HepG2 (cell line): ENCODE measurements around the gene CERS4. TPM values are rescaled to one million over a fixed set of nuclear protein-coding genes. Genes with fewer than 3 reads are reported as not detected.

ENCODE experiments used
- ATAC-seq: fragments of 200-7000 bp; cut with Tn5 transposase; 3 replicates; pipeline ENCODE4 v1.9.1; 2020; ENCODE audit warnings: mild to moderate bottlenecking, moderate library complexity
- BruUV-seq: library from RNA; stranded (reverse); fragments of 400-500 nt; replicated peaks from 2 replicates; lab custom pipeline; 2021; lab: Mats Ljungman, UMichigan
- CTCF ChIA-PET: fragments of 300-600 bp; formaldehyde crosslinking; extraction: SDS; loops from one replicate; lab custom pipeline; 2021; ENCODE audit warnings: low total read pairs, inconsistent platforms, low intra/inter-chr PET ratio; lab: Yijun Ruan, JAX
- POLR2A ChIA-PET: fragments of 350-600 bp; sonication (Branson Sonifier 250); formaldehyde crosslinking; loops from one replicate; lab custom pipeline; 2020; ENCODE audit warnings: antibody characterized with exemption, inconsistent platforms; lab: Yijun Ruan, JAX
- DNase-seq: peaks from one replicate; pipeline ENCODE4 v3.0.0-alpha.2; 2015; ENCODE audit warnings: low spot score
- FAIRE-seq: peaks from 3 replicates; lab custom pipeline; 2011; peaks lifted over from hg19 to GRCh38; lab: Jason Lieb, UNC
- H2AFZ ChIP-seq: one replicate; pipeline ENCODE4 v1.6.1; 2011; ENCODE audit warnings: low read length, inconsistent platforms
- H3K27ac ChIP-seq: fragments of 300-600 bp; 3 replicates; pipeline ENCODE4 v1.8.0; 2011; ENCODE audit warnings: mixed run types, mild to moderate bottlenecking, mixed read lengths, low read length, inconsistent platforms; ENCODE audit not compliant: insufficient read depth; ENCODE audit errors: extremely low read length
- H3K27me3 ChIP-seq, 2 experiments: fragments of 200-600 bp in 1 of 2; 2 replicates in 1 of 2; 3 replicates in 1 of 2; pipeline versions ENCODE4 v1.6.0 to v1.8.0; 2011; ENCODE audit warnings: low read length in 2 of 2, mild to moderate bottlenecking in 2 of 2, moderate library complexity in 2 of 2, inconsistent platforms in 1 of 2; ENCODE audit not compliant: insufficient read depth in 2 of 2, control insufficient read depth in 1 of 2
- H3K36me3 ChIP-seq, 2 experiments: fragments of 200-600 bp in 1 of 2; replicated peaks in 1 of 2; 2 replicates in 1 of 2; 3 replicates in 1 of 2; pipeline versions ENCODE4 v1.5.1 to v1.8.0; 2011; ENCODE audit warnings: low read length in 2 of 2, inconsistent platforms in 1 of 2; ENCODE audit not compliant: insufficient read depth in 2 of 2, control insufficient read depth in 1 of 2
- H3K4me1 ChIP-seq: 2 replicates; pipeline ENCODE4 v1.5.1; 2012; ENCODE audit warnings: low read length, inconsistent platforms; ENCODE audit not compliant: insufficient read depth
- H3K4me2 ChIP-seq: 2 replicates; pipeline ENCODE4 v1.6.0; 2011; ENCODE audit warnings: low read depth, low read length, inconsistent platforms
- H3K4me3 ChIP-seq, 3 experiments: fragments of 200-600 bp in 1 of 3; sonication (generic), shearing (Covaris generic) in 1 of 3; replicated peaks in 1 of 3; 2 replicates each; pipeline ENCODE4 v1.5.1; 2011 to 2016; ENCODE audit warnings: low read length in 3 of 3, inconsistent platforms in 2 of 3, low read depth in 2 of 3, mild to moderate bottlenecking in 2 of 3, control low read depth in 1 of 3, mixed read lengths in 1 of 3; ENCODE audit not compliant: insufficient read depth in 1 of 3
- H3K79me2 ChIP-seq: one replicate; pipeline ENCODE4 v1.6.1; 2011; ENCODE audit warnings: low read length, inconsistent platforms; ENCODE audit not compliant: insufficient read depth
- H3K9ac ChIP-seq: 2 replicates; pipeline ENCODE4 v1.6.0; 2011; ENCODE audit warnings: mild to moderate bottlenecking, low read depth, low read length, inconsistent platforms; ENCODE audit not compliant: insufficient read depth
- H3K9me3 ChIP-seq: 2 replicates; pipeline ENCODE4 v1.5.1; 2012; ENCODE audit warnings: mild to moderate bottlenecking, low read length
- H4K20me1 ChIP-seq: 2 replicates; pipeline ENCODE4 v1.6.0; 2011; ENCODE audit warnings: inconsistent platforms, mild to moderate bottlenecking, low read length, moderate library complexity; ENCODE audit not compliant: insufficient read depth
- MTA1 ChIP-seq: sonication (generic); formaldehyde crosslinking; IDR thresholded peaks from 2 replicates; pipeline ENCODE4 v1.4.0; 2020; ENCODE audit warnings: missing genetic modification reagents, mild to moderate bottlenecking, borderline replicate concordance
- NFRKB ChIP-seq: fragments of 450-650 bp; IDR thresholded peaks from 2 replicates; pipeline ENCODE4 v1.6.1; 2017
- RXRA ChIP-seq: sonication (generic); formaldehyde crosslinking; IDR thresholded peaks from 2 replicates; pipeline ENCODE4 v1.5.1; 2020; ENCODE audit warnings: missing genetic modification reagents
- SAFB2 ChIP-seq: sonication (generic); formaldehyde crosslinking; IDR thresholded peaks from 2 replicates; pipeline ENCODE4 v1.5.1; 2020; ENCODE audit warnings: missing genetic modification reagents, low read depth, mild to moderate bottlenecking, borderline replicate concordance
- SMAD3 ChIP-seq: sonication (generic); formaldehyde crosslinking; IDR thresholded peaks from 2 replicates; pipeline ENCODE4 v1.4.0; 2020; ENCODE audit warnings: missing genetic modification reagents
- ZBTB20 ChIP-seq: sonication (generic); formaldehyde crosslinking; IDR thresholded peaks from 2 replicates; pipeline ENCODE4 v1.8.1; 2023; ENCODE audit warnings: missing genetic modification reagents, low read depth, mild to moderate bottlenecking, borderline replicate concordance
- ZNF430 ChIP-seq: sonication (generic); formaldehyde crosslinking; IDR thresholded peaks from 2 replicates; pipeline ENCODE4 v1.9.0; 2021; ENCODE audit warnings: mild to moderate bottlenecking, missing genetic modification reagents
- ZNF501 ChIP-seq: sonication (generic); formaldehyde crosslinking; IDR thresholded peaks from 2 replicates; pipeline ENCODE4 v1.5.1; 2020; ENCODE audit warnings: mild to moderate bottlenecking, moderate library complexity, missing genetic modification reagents
- ZNF556 ChIP-seq: sonication (generic); formaldehyde crosslinking; IDR thresholded peaks from 2 replicates; pipeline ENCODE4 v1.4.0; 2020; ENCODE audit warnings: mild to moderate bottlenecking, missing genetic modification reagents, borderline replicate concordance
- ZNF724P ChIP-seq: sonication (generic); formaldehyde crosslinking; IDR thresholded peaks from 2 replicates; pipeline ENCODE4 v1.8.0; 2022; ENCODE audit warnings: missing genetic modification reagents, borderline replicate concordance
- ZNF782 ChIP-seq: sonication (generic); formaldehyde crosslinking; IDR thresholded peaks from 2 replicates; pipeline ENCODE4 v1.4.0; 2020; ENCODE audit warnings: missing genetic modification reagents, mild to moderate bottlenecking, borderline replicate concordance
- WGBS: methylation state at CpG from one replicate; pipeline ENCODE4 v1.1.6; 2017; ENCODE audit warnings: low lambda C conversion rate; 5-methylcytosine and 5-hydroxymethylcytosine counted together
- in situ Hi-C: cut with HindIII; loops from 2 replicates; pipeline ENCODE4 v1.10.0; 2017; ENCODE audit warnings: low pct_unique_long_range_greater_than_20kb; ENCODE audit not compliant: extremely low pct_ligation_motif_present
- intact Hi-C: fragments of 100-400 bp; cut with micrococcal nuclease; formaldehyde crosslinking; loops from one replicate; pipeline ENCODE4 v1.10.0; 2022; ENCODE audit not compliant: unreplicated experiment
- polyA plus RNA-seq, 8 experiments: library from polyadenylated mRNA; depleted of rRNA in 3 of 8; stranded (reverse) in 7 of 8; unstranded in 1 of 8; fragments of >200 nt; fragmentation: Illumina TruSeq in 4 of 8; extraction: Trizol in 4 of 8; gene quantifications; 2 replicates each; pipeline versions ENCODE4 v1.2.1 to v1.2.3, GENCODE V29; 2011 to 2016; ENCODE audit warnings: low read depth in 4 of 8, missing spikeins in 1 of 8, mixed read lengths in 1 of 8; ENCODE audit not compliant: insufficient read depth in 1 of 8
- total RNA-seq, 5 experiments: library from RNA; depleted of rRNA; stranded (reverse); fragments of >200 nt; fragmentation: Illumina TruSeq; extraction: Trizol; gene quantifications; 2 replicates each; pipeline ENCODE4 v1.2.3, GENCODE V29; 2016; ENCODE audit warnings: low read depth in 1 of 5
- TF ChIP-seq, protein P1 (sequence below): sonication (generic); formaldehyde crosslinking; IDR thresholded peaks from 2 replicates; pipeline ENCODE4 v1.4.0; 2020; ENCODE audit warnings: missing genetic modification reagents
- TF ChIP-seq, protein P2 (sequence below): sonication (generic); formaldehyde crosslinking; IDR thresholded peaks from 2 replicates; pipeline ENCODE4 v1.4.0; 2020; ENCODE audit warnings: missing genetic modification reagents
- TF ChIP-seq, protein P3 (sequence below): sonication (generic); formaldehyde crosslinking; IDR thresholded peaks from 2 replicates; pipeline ENCODE4 v1.8.1; 2022; ENCODE audit warnings: low read depth, mild to moderate bottlenecking, missing genetic modification reagents

Gene CERS4
- total and polyA plus RNA-seq, 2 of the 13 experiments (the other 11 are each of a cell fraction or from before 2014, with no cell fraction given) = 74.7 to 83.5 TPM

DNA sequence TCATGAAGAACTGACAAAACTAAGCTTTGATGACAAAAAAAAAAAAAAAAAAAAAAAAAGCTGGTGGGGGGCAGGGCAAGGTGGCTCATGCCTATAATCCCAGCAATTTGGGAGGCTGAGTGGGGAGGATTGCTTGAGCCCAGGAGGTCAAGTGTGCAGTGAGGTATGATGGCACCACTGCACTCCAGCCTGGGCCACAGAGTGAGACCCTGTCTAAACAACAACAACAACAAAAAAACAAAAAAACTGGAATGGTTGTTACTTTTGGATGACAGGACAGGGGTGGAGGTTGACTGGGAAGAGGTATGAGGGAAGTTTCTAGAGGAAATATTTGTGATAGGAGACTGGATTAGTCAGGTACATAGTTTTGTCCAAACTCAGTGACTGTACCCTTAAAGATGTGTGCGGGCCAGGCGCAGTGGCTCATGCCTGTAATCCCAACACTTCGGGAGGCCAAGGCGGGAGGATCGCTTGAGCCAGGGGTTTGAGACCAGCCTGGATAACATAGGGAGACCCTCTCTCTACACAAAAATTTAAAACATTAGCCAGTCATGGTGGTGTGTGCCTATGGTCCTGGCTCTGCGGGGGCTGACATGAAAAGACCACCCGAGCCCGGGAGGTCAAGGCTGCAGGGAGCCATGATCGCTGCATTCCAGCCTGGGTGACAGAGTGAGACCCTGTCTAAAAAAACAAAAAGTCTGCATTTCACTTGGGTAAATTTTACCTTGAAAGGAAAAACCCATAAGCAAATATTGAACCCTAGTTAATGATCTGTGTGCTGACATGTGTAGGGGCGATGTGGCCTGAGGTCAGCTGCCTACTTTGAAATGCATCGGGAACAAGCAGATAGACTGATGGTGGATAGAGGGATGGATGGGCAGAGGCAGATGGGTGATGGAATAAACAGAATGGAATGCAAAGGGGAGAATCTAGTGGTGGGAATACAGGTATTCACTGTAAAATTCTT lies 37.0 kb downstream of the CERS4 start:
- peaks cover 15 to 41% of the 10 kb centered on the region in 2 experiments for H3K36me3 ChIP-seq
- WGBS = 1% methylated on average over 11 of the region's 11 CpGs
- H3K4me2 ChIP-seq = peak overlapping the region; percentile 61
- peak; percentile 100 for FAIRE-seq
- POLR2A ChIA-PET = interaction anchor here (0.8 to 1.1 kb wide), 3 partner anchors 36 to 88 kb away, joined by 3 to 5 read pairs (median 4); no protein-coding TSS in a partner anchor
- peaks cover 19% of the 10 kb centered on the region for H3K79me2 ChIP-seq
- no peaks in the 10 kb centered on the region for H3K9me3 ChIP-seq
- BruUV-seq = no TSS peak
- in situ Hi-C loops (no loop called here), intact Hi-C loops (loop anchor here (1.0 kb wide), 1 partner anchor 91 kb away; no protein-coding TSS in a partner anchor)
- peak; percentile 95 for ATAC-seq
- H3K4me3 ChIP-seq = 0 out of 6 replicates have a peak overlapping the region, but pooled peaks of 1 of the 3 experiments have one; percentile 17
- no peak overlapping the region for H2AFZ ChIP-seq
- H3K27ac ChIP-seq = peak overlapping the region; percentile 87
- CTCF ChIA-PET = no interaction called here
- DNase-seq = peak; percentile 97
- peaks cover 50% of the 10 kb centered on the region for H3K4me1 ChIP-seq
- H3K9ac ChIP-seq = peak overlapping the region; percentile 62
- no peaks in the 10 kb centered on the region for H4K20me1 ChIP-seq
- H3K27me3 ChIP-seq = no peaks in the 10 kb centered on the region
- peak; percentile 93 for TF ChIP-seq RXRA
- TF ChIP-seq NFRKB = no peak
- no peak for TF ChIP-seq ZNF724P (CRISPR knock-in tag)
- TF ChIP-seq, protein P1, sequence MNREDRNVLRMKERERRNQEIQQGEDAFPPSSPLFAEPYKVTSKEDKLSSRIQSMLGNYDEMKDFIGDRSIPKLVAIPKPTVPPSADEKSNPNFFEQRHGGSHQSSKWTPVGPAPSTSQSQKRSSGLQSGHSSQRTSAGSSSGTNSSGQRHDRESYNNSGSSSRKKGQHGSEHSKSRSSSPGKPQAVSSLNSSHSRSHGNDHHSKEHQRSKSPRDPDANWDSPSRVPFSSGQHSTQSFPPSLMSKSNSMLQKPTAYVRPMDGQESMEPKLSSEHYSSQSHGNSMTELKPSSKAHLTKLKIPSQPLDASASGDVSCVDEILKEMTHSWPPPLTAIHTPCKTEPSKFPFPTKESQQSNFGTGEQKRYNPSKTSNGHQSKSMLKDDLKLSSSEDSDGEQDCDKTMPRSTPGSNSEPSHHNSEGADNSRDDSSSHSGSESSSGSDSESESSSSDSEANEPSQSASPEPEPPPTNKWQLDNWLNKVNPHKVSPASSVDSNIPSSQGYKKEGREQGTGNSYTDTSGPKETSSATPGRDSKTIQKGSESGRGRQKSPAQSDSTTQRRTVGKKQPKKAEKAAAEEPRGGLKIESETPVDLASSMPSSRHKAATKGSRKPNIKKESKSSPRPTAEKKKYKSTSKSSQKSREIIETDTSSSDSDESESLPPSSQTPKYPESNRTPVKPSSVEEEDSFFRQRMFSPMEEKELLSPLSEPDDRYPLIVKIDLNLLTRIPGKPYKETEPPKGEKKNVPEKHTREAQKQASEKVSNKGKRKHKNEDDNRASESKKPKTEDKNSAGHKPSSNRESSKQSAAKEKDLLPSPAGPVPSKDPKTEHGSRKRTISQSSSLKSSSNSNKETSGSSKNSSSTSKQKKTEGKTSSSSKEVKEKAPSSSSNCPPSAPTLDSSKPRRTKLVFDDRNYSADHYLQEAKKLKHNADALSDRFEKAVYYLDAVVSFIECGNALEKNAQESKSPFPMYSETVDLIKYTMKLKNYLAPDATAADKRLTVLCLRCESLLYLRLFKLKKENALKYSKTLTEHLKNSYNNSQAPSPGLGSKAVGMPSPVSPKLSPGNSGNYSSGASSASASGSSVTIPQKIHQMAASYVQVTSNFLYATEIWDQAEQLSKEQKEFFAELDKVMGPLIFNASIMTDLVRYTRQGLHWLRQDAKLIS (CRISPR knock-in tag) = no peak
- TF ChIP-seq ZBTB20 (CRISPR knock-in tag) = no peak; the same call in 1 of the 2 replicates
- TF ChIP-seq ZNF782 (CRISPR knock-in tag) = no peak
- peak; percentile 41; the same call in 1 of the 2 replicates for TF ChIP-seq SMAD3
- TF ChIP-seq, protein P2, sequence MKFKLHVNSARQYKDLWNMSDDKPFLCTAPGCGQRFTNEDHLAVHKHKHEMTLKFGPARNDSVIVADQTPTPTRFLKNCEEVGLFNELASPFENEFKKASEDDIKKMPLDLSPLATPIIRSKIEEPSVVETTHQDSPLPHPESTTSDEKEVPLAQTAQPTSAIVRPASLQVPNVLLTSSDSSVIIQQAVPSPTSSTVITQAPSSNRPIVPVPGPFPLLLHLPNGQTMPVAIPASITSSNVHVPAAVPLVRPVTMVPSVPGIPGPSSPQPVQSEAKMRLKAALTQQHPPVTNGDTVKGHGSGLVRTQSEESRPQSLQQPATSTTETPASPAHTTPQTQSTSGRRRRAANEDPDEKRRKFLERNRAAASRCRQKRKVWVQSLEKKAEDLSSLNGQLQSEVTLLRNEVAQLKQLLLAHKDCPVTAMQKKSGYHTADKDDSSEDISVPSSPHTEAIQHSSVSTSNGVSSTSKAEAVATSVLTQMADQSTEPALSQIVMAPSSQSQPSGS (CRISPR knock-in tag) = 0 out of 2 replicates have a peak, but pooled peaks have one; percentile 32
- peak; percentile 26; the same call in 1 of the 2 replicates for TF ChIP-seq ZNF430 (CRISPR knock-in tag)
- TF ChIP-seq ZNF556 (CRISPR knock-in tag) = 0 out of 2 replicates have a peak, but pooled peaks have one; percentile 84
- peak; percentile 74 for TF ChIP-seq ZNF501 (CRISPR knock-in tag)
- no peak for TF ChIP-seq SAFB2 (CRISPR knock-in tag)
- TF ChIP-seq, protein P3, sequence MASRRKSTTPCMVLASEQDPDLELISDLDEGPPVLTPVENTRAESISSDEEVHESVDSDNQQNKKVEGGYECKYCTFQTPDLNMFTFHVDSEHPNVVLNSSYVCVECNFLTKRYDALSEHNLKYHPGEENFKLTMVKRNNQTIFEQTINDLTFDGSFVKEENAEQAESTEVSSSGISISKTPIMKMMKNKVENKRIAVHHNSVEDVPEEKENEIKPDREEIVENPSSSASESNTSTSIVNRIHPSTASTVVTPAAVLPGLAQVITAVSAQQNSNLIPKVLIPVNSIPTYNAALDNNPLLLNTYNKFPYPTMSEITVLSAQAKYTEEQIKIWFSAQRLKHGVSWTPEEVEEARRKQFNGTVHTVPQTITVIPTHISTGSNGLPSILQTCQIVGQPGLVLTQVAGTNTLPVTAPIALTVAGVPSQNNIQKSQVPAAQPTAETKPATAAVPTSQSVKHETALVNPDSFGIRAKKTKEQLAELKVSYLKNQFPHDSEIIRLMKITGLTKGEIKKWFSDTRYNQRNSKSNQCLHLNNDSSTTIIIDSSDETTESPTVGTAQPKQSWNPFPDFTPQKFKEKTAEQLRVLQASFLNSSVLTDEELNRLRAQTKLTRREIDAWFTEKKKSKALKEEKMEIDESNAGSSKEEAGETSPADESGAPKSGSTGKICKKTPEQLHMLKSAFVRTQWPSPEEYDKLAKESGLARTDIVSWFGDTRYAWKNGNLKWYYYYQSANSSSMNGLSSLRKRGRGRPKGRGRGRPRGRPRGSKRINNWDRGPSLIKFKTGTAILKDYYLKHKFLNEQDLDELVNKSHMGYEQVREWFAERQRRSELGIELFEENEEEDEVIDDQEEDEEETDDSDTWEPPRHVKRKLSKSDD = peak; percentile 58; the same call in 1 of the 2 replicates
- TF ChIP-seq MTA1 (CRISPR knock-in tag) = peak; percentile 95
